HG03565 (cell line): ENCODE measurements around the gene SQOR.

Source experiments
- ATAC-seq: cut with Tn5 transposase; IDR thresholded peaks from one replicate; pipeline ENCODE4 v1.9.1; 2021; ENCODE audit warnings: mild to moderate bottlenecking, moderate library complexity; ENCODE audit not compliant: unreplicated experiment

The SQOR gene

GRCh38 chr15:45657764-45658545, 23.1 kb downstream of the SQOR start:
- no peak for ATAC-seq

GRCh38 chr15:45660231-45660979, 25.6 kb downstream of the SQOR start:
- ATAC-seq, result no peak

GRCh38 chr15:45662375-45662774, 27.5 kb downstream of the SQOR start:
- no peak for ATAC-seq

- ATAC-seq, result no peak
These were observed 29.6 kb downstream of the SQOR start for GRCh38 chr15:45664451-45664850.

- no peak for ATAC-seq
These were observed 30.4 kb downstream of the SQOR start for GRCh38 chr15:45665261-45665660.

GRCh38 chr15:45666119-45666875, 31.5 kb downstream of the SQOR start:
- ATAC-seq, result no peak

- no peak for ATAC-seq
These were observed 32.2 kb downstream of the SQOR start for GRCh38 chr15:45667002-45667401.

- ATAC-seq, result no peak
These were observed 33.6 kb downstream of the SQOR start for GRCh38 chr15:45668386-45668785.

GRCh38 chr15:45669422-45669821, 34.6 kb downstream of the SQOR start:
- no peak for ATAC-seq

- ATAC-seq, result no peak
These were observed 35.3 kb downstream of the SQOR start for GRCh38 chr15:45670091-45670490.

GRCh38 chr15:45670511-45670910, 35.7 kb downstream of the SQOR start:
- no peak for ATAC-seq

GRCh38 chr15:45674677-45675076, 39.8 kb downstream of the SQOR start:
- ATAC-seq, result no peak

GRCh38 chr15:45677797-45678196, 43.0 kb downstream of the SQOR start:
- no peak for ATAC-seq

- ATAC-seq, result no peak
These were observed 43.8 kb downstream of the SQOR start for GRCh38 chr15:45678459-45679178.

- no peak for ATAC-seq
These were observed 49.7 kb downstream of the SQOR start for GRCh38 chr15:45684533-45684932.

- ATAC-seq, result no peak
These were observed 54.8 kb downstream of the SQOR start for GRCh38 chr15:45689616-45690015.

- no peak for ATAC-seq
These were observed 55.9 kb downstream of the SQOR start for GRCh38 chr15:45690581-45691260.

GRCh38 chr15:45701108-45701507, 66.3 kb downstream of the SQOR start:
- ATAC-seq, result no peak

GRCh38 chr15:45702041-45702440, 67.2 kb downstream of the SQOR start:
- ATAC-seq, result no peak

GRCh38 chr15:45703670-45704328, 69.0 kb downstream of the SQOR start:
- no peak for ATAC-seq
